HG03565 (cell line): ENCODE measurements around the gene STK24.

Experiments
- ATAC-seq: cut with Tn5 transposase; IDR thresholded peaks from one replicate; pipeline ENCODE4 v1.9.1; 2021; ENCODE audit warnings: mild to moderate bottlenecking, moderate library complexity; ENCODE audit not compliant: unreplicated experiment

The STK24 gene

GRCh38 chr13:98494769-98495168 lies 82.1 kb downstream of the STK24 start:
- ATAC-seq: no peak

DNA sequence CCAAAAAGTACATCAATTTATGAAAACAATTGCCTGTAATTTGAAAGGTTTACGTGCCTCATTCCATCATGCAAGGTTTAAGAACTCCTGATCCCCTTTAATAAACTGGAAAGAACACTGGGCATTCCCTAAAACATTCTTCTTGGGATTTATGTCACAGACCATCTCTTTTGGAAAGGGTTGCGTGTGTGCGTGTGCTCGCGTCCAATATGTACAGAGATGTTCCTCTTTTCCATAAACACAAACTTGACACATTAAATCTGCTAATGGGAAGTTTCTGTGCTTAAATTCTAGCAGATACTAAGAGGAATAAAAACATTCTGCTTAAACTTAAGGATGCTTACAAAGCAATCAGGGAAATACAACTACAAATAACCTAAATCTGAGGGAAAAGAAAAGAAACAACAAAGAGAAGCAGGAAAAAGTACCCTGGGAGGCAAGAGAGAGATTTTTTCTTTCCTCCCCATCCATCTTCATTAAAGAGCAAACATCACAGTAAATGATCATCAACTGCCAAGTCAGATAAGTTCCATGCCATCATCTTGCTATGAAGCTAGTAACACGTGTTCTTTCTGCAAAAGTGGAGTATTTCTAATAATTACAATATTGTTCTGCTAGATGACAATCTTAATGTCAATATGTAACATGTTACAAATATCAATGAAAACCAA lies 83.7 kb downstream of the STK24 start:
- ATAC-seq: no peak

DNA sequence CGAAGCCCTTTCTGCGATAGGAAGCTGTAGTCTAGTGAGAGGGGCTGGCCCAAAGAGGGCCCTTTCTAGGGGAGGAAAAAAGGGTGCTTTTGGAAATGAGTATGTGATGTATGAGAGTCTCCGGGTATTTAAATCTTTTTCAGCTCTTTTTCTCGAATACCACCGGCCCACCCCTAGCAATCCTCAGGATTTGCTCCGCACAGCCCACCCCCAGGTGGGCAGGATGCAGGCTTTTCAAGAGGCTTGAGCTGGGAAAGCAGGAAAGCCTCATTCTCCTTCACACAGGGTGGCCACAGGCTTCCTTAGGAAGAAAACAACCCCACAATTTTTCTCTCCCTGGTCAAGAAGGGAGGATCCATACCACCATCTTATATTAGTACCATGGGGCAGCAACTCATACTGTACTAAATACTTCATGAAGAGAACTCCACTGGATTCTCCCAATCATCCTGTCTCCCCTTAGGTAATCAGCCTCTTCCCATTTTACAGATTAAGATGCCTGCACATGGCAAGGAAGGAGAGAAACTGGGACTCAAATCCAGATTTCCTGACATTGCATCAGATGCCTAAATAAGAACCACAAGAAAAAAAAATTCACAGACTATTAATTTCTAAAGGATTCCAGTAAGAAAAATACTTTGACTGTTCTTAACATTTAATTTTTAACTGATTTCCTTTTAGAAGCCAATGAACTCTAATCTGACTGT lies 84.4 kb downstream of the STK24 start:
- no peak for ATAC-seq

DNA sequence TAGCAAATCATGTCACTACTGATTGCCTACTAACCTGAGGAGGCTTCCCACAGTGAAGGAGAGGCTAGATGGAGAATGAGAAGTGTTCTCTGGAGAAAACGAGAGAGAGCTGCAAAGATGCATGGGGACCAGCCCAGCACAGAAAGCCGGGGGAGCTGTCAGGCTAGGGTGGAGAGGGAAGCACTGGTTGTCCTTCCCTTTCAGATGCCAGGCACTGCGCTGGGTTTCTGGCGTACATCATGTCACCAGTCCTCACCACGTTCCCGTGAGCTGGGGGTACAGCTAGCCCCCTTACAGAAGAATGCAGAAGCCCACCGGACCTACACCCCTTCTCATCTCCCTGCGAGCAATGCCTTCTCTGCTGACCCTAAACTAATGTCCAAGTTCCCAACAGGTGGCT lies 86.0 kb downstream of the STK24 start:
- ATAC-seq: no peak

- ATAC-seq: no peak
Observed at GRCh38 chr13:98490195-98490836, 86.6 kb downstream of the STK24 start.

DNA sequence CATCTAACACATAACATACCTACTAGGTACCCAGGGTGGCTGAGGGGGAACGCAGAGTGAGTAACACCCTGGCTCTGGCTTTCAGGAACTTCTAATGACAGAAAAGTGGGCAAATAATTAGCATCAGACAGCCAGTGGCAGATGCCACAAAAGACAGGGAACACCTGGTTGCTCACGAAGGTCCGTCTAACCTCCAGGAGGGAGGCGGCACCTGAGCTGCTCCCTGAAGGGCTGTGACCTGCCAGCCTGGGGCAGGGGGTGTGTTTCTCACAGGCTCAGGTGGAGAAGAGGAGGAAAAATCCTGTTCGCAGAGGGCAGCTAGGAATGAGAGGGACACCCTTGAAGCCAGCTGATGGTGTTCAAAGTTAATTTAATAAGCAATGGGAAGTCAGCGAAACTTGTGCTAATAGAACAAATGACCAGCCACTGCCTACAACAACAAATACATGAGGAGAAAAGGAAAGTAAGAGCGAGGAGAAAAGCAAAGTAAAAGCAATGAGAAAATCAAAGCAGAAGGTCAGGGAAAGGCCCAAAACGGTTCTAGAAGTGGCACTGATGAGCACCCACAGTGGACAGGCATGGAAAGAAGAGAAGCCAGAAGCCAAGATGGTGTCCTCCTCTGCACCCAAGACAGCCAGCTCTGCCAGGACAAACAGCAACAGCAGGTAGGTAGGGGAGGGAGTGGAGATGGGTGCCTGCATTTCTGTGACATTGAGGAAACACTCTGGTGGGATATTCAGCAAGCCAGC lies 87.3 kb downstream of the STK24 start:
- ATAC-seq: no peak

GRCh38 chr13:98488736-98489135 lies 88.2 kb downstream of the STK24 start:
- peak; percentile 47 for ATAC-seq

GRCh38 chr13:98487522-98487921 lies 89.4 kb downstream of the STK24 start:
- ATAC-seq: no peak

DNA sequence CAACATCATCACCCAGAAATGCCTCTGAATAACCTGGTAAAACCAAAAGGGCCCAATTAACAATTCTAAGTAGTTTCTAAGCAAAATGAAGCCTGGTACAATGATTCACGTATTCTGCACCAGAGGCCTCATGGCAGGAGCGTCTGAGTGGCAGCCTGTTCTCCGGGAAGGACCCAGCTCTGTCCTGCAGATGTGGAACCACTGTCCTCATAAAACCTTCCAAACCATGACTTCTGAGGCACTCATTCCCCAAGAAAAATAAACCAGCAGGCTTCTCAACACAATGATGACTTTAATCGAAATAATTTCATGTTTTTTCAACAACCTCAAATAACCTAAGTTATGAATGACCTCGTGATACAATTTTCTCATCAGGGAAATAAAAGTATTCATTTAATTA lies 89.9 kb downstream of the STK24 start:
- no peak for ATAC-seq

DNA sequence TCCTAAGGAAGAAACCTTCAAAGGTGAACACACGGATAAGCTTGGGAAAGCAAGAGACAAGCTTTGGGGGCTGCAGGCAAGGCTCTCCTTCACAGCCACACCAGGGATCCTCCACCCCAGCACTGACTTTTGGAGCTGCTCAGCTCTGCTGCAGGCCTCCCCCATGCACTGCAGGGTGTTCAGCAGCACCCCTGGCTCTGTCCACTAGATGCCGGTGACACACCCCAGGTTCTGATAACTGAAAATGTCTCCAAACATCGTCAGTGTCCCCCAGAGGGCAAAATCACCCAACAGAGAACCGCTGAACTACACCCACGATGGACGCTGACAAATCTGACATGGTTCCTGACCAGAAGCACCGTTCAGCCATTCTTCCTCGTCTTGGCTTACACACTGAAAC lies 90.5 kb downstream of the STK24 start:
- no peak for ATAC-seq

GRCh38 chr13:98485561-98485960 lies 91.3 kb downstream of the STK24 start:
- no peak for ATAC-seq

DNA sequence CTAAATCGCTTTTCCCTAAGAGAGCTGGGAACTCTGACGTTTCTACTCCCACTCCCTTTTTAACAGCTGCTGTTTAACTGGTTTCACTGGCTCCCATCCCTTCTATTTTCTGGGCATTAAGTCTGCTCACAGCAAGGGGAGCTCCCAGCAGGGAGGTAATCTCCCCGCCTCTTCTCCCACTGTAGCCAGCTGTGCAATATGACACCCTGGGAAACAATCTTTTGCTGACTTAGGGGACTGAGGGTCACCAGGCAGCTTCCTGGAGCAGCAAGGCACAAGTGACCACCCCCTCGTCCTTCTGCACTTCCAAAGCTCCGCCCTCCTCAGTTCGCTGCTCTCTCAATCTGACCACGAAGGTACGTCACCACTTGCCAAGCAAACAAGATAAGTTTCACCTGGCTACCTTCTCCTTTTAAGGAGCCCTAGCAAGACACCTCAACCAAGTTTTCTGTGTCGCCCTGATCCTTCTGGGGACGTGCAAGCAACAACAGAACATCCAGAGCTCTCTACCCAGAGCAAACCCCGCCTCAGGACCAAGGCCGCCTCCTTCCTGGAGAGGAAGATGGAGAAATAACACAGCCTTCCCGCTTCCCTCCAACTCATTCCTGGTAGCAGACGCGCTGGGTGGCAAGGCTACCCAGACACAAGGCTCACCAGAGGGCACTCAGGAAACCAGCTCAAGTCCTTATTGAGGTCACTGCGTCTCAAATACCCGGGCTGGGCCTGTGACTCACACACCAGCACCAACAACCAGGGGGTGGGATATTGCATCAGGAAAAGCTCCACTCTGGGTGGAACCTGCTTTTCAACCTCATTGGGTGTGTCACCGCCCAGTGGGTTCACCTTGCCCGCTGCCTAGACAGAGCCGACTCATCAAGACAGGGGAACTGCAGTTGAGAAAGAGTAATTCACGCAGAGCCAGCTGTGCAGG lies 92.4 kb downstream of the STK24 start:
- no peak for ATAC-seq

- ATAC-seq: no peak
Observed at GRCh38 chr13:98483601-98484288, 93.2 kb downstream of the STK24 start.

DNA sequence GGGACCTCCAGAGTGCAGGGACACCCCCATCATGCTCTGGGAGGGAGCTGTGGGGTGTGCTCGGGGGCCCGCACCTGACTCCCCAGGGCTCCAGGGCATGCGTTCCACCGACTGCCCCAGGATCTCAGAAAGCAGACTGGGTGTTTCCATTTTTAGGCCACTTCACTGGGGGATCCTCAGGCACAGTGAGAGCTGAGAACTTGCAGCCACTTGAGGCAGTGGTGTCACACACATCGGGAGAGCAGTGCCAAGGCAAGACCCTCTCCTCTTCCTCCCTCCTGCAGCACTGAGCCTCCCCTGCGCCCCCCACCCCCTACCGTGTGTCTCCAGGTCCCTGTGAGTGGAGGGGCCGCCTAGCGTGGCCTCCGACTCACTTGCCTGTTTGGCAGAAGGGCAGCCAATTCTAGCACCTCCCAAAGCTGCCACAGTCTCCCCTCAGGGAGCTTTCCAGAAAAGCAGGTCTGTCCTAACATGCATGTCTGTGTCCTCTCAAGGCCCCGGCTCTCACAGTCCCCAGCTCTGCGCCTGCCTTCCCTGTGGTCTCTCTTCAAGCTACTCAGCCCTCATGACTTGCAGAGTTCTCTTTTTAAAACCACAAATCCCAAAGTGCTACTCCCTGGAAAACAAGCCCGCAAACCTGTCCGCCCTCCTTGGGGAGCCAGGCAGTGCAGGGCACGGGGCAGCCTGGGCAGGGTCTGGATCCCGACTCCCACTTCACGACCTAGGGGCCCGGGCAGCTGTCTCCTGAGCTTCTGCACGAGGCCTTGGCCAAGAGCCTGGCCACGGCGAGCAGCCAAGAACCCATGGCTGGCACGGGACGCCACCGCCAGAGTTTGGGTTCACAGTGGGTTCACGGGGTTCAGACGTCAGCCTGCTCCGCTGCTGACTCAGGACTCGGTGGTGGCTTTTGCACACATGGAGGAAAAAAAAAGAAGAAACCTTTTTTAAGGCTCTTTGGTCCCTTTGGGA lies 94.1 kb downstream of the STK24 start:
- no peak for ATAC-seq

- ATAC-seq: peak; percentile 21
Observed at GRCh38 chr13:98480915-98481877, 95.7 kb downstream of the STK24 start.

DNA sequence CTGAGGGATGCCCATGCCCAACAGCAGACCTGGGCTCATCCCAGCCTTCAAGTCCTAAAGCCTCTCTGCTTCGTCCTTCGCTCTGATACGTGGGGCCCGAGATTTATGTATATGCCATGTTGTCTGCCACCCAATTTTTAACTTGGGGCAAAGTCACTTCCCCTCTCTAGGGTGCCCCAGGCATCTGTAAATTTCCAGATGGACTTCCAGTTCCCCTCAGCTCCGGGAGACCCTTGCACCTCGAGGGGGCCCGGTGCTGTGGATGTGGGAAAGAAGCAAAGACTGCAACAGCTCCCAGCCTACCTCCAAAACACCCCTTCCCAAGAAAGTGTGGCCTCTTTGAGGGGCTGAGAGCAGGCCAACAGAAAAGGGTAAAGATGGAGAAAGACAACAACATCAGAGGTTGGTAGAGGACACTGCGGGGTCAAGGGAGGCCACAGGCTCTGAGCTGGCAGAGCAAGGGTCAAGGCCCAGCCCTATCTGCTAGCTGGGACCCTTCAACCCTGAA lies 97.4 kb downstream of the STK24 start:
- ATAC-seq: no peak
